K562 (cell line): Measurements from ENCODE around the gene CDK4. TPM values are rescaled to one million over a fixed set of nuclear protein-coding genes. Genes with fewer than 3 reads are reported as not detected.

Experiments used
- CBFB ChIP-seq: sonication (generic); formaldehyde crosslinking; IDR thresholded peaks from 2 replicates; pipeline ENCODE4 v1.4.0; 2020; ENCODE audit warnings: mild to moderate bottlenecking, missing genetic modification reagents
- CBX1 ChIP-seq: sonication (generic); IDR thresholded peaks from 2 replicates; pipeline ENCODE4 v1.6.1; 2016; ENCODE audit warnings: antibody characterized with exemption, low read depth, mild to moderate bottlenecking
- CREB1 ChIP-seq, 2 experiments: sonication (generic) in 1 of 2; formaldehyde crosslinking in 1 of 2; IDR thresholded peaks; 2 replicates each; pipeline versions ENCODE4 v1.6.1 to v1.8.0; 2012 to 2022; ENCODE audit warnings: inconsistent platforms in 1 of 2, mild to moderate bottlenecking in 1 of 2, missing genetic modification reagents in 1 of 2, moderate library complexity in 1 of 2
- CSDE1 ChIP-seq, 2 experiments: fragments of 450-650 bp; IDR thresholded peaks; 2 replicates each; pipeline ENCODE4 v1.6.1; 2016; ENCODE audit warnings: mild to moderate bottlenecking in 1 of 2
- DNMT1 ChIP-seq: fragments of 450-650 bp; IDR thresholded peaks from 2 replicates; pipeline ENCODE4 v1.6.1; 2016; ENCODE audit warnings: antibody characterized with exemption, mild to moderate bottlenecking
- FOXJ3 ChIP-seq: sonication (generic); formaldehyde crosslinking; IDR thresholded peaks from 2 replicates; pipeline ENCODE4 v1.4.0; 2020; ENCODE audit warnings: mild to moderate bottlenecking, missing genetic modification reagents
- HDAC3 ChIP-seq: fragments of 450-650 bp; IDR thresholded peaks from 2 replicates; pipeline ENCODE4 v1.6.1; 2018; ENCODE audit warnings: borderline replicate concordance, mild to moderate bottlenecking, moderate library complexity; ENCODE audit not compliant: partially characterized antibody
- HMGN3 ChIP-seq: IDR thresholded peaks from 2 replicates; pipeline ENCODE4 v1.6.1; 2011; ENCODE audit warnings: borderline replicate concordance, low read depth, mild to moderate bottlenecking, mixed read lengths, low read length; ENCODE audit not compliant: insufficient read length; ENCODE audit errors: extremely low read depth
- KLF16 ChIP-seq: IDR thresholded peaks from 2 replicates; pipeline ENCODE4 v1.6.1; 2016; ENCODE audit warnings: antibody characterized with exemption
- MBD2 ChIP-seq: sonication (generic); IDR thresholded peaks from 2 replicates; pipeline ENCODE4 v1.6.1; 2016; ENCODE audit warnings: low read depth, borderline replicate concordance
- MECOM ChIP-seq: fragments of 250-450 bp; sonication (Bioruptor Pico); IDR thresholded peaks from 2 replicates; pipeline ENCODE4 v1.8.0; 2022; ENCODE audit warnings: inconsistent platforms
- NBN ChIP-seq: fragments of 450-650 bp; IDR thresholded peaks from 2 replicates; pipeline ENCODE4 v1.6.1; 2016; ENCODE audit warnings: low read depth, mild to moderate bottlenecking
- PHF20 ChIP-seq: fragments of 450-650 bp; IDR thresholded peaks from 2 replicates; pipeline ENCODE4 v1.6.1; 2018; ENCODE audit not compliant: partially characterized antibody
- RAD21 ChIP-seq, 2 experiments: fragments of 250-450 bp in 1 of 2; fragments of 450-650 bp in 1 of 2; sonication (Bioruptor Pico) in 1 of 2; formaldehyde crosslinking in 1 of 2; IDR thresholded peaks in 1 of 2; conservative IDR thresholded peaks in 1 of 2; 2 replicates each; pipeline versions ENCODE4 v1.4.0 to v1.8.0; 2020 to 2022; ENCODE audit warnings: mild to moderate bottlenecking in 2 of 2, moderate library complexity in 1 of 2
- SRSF9 ChIP-seq: fragments of 200-400 bp; formaldehyde crosslinking; IDR thresholded peaks from 2 replicates; pipeline ENCODE4 v1.6.1; 2017; ENCODE audit warnings: low read depth, low read length, borderline replicate concordance
- TAF1 ChIP-seq: IDR thresholded peaks from 2 replicates; pipeline ENCODE4 v1.6.1; 2011; ENCODE audit warnings: mild to moderate bottlenecking, low read length, moderate library complexity; ENCODE audit not compliant: insufficient read depth, control insufficient read depth, severe bottlenecking; ENCODE audit errors: extremely low read depth
- TARDBP ChIP-seq: fragments of 450-650 bp; IDR thresholded peaks from 2 replicates; pipeline ENCODE4 v1.6.1; 2016
- U2AF2 ChIP-seq: fragments of 200-400 bp; formaldehyde crosslinking; optimal IDR thresholded peaks from 2 replicates; pipeline ENCODE3; 2017; ENCODE audit warnings: low read depth, mild to moderate bottlenecking, low read length
- WHSC1 ChIP-seq: IDR thresholded peaks from one replicate; pipeline ENCODE4 v1.6.1; 2012; ENCODE audit warnings: low read length, control low read depth, inconsistent platforms
- ZNF3 ChIP-seq: fragments of 250-450 bp; sonication (Bioruptor Pico); IDR thresholded peaks from 2 replicates; pipeline ENCODE4 v1.5.0; 2021; ENCODE audit warnings: mild to moderate bottlenecking, moderate library complexity
- ZNF584 ChIP-seq: fragments of 200-800 bp; sonication (Bioruptor generic); IDR thresholded peaks from 2 replicates; pipeline ENCODE4 v1.6.1; 2016; ENCODE audit warnings: low read depth, mild to moderate bottlenecking, missing genetic modification characterization, missing compliant biosample characterization
- ZNF644 ChIP-seq: fragments of 200-800 bp; sonication (Bioruptor generic); IDR thresholded peaks from 2 replicates; pipeline ENCODE4 v1.6.1; 2016; ENCODE audit warnings: low read depth, missing genetic modification characterization, missing compliant biosample characterization
- ZNF79 ChIP-seq: fragments of 250-450 bp; sonication (Bioruptor Pico); IDR thresholded peaks from 2 replicates; pipeline ENCODE4 v1.4.0; 2020; ENCODE audit warnings: low read depth, mild to moderate bottlenecking, moderate library complexity
- polyA plus RNA-seq, 8 experiments: library from polyadenylated mRNA; depleted of rRNA in 4 of 8; stranded (reverse) in 5 of 8; unstranded in 3 of 8; fragments of >200 nt; fragmentation: Nextera tagmentation in 2 of 8; fragmentation: Illumina TruSeq in 1 of 8; extraction: Ambion mirVana in 2 of 8; extraction: Trizol in 1 of 8; gene quantifications; 2 replicates each; pipeline versions ENCODE4 v1.2.1 to v1.2.3, GENCODE V29; 2011 to 2014; ENCODE audit warnings: inconsistent platforms in 1 of 8, missing spikeins in 1 of 8
- total RNA-seq, 7 experiments: library from RNA; depleted of rRNA in 6 of 7; stranded (reverse); fragments of >200 nt in 6 of 7; fragmentation: Illumina TruSeq in 2 of 7; extraction: Trizol in 2 of 7; gene quantifications; 2 replicates each; pipeline versions ENCODE4 v1.2.1 to v1.2.3, GENCODE V29; 2011 to 2021; ENCODE audit warnings: low replicate concordance in 1 of 7
- TF ChIP-seq, protein P1 (sequence below): sonication (generic); formaldehyde crosslinking; IDR thresholded peaks from 2 replicates; pipeline ENCODE4 v1.9.0; 2022; ENCODE audit warnings: mild to moderate bottlenecking, missing genetic modification reagents
- TF ChIP-seq, protein P2 (sequence below), 2 experiments: fragments of 450-650 bp; IDR thresholded peaks; 2 replicates each; pipeline ENCODE4 v1.6.1; 2016
- TF ChIP-seq, protein P3 (sequence below): sonication (generic); formaldehyde crosslinking; IDR thresholded peaks from 2 replicates; pipeline ENCODE4 v1.9.0; 2022; ENCODE audit warnings: mild to moderate bottlenecking, missing genetic modification reagents

CDK4 gene
- total and polyA plus RNA-seq, 9 of the 15 experiments (the other 6 are each of a cell fraction or from before 2014, with no cell fraction given) = 37.8 to 436 (median 238) TPM

DNA sequence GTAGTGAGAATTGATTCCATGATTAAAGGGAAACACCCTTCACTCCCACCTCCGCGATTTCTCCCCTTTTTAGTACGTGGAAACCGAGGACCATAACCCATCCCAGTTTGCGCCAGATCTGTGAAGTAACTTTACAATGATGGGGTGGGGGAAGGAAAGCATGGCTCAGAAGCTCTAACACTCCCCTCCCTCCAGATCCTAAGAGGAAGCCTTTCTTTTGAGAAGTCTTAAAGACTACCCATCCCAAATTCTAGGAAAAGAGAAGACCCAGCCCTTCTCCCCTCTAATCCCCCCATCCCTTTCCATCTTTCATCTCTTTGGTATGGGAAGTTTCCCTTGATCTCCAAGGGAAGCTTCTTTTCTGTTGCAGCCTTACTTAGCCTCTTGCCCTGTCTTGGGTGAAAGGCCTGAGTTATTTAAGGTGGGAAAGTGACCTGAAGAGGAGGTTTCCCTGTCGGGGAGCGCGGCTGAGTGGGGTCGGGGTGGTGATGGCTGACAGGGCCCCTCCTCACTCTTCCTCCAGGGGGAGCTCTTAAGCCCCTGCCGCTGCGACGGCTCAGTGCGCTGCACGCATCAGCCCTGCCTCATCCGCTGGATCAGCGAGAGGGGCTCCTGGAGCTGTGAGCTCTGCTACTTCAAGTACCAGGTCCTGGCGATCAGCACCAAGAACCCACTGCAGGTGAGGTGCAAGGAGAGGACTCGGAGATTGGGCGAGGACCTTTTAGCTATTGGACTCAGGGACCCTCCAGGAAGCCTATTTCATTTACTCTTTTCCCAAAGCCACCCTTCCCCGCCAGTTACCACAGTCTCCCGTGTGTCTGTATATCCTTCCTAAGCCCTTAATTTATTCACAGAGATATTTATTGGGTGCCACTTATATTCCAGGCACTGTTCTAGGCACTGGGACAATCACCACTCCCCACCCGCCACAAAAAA is 4.6 kb upstream of the CDK4 start (continued):
- no peak for TF ChIP-seq MECOM (CRISPR knock-in tag)
- TF ChIP-seq RAD21 (CRISPR knock-in tag; conservative IDR thresholded peaks at IDR 0.05 in 1 of 2, IDR thresholded peaks at IDR 0.05 in 1 of 2) = peak; percentile 38 to 64
- no peak for TF ChIP-seq ZNF79 (CRISPR knock-in tag)
- TF ChIP-seq TARDBP = no peak
- TF ChIP-seq CSDE1 (IDR thresholded peaks at IDR 0.05) = no peak
- no peak; the same call in 1 of the 2 replicates for TF ChIP-seq CREB1 (IDR thresholded peaks at IDR 0.05)
- peak; percentile 53 for TF ChIP-seq CREB1 (CRISPR knock-in tag; IDR thresholded peaks at IDR 0.05)
- no peak for TF ChIP-seq ZNF644 (tag)
- TF ChIP-seq HDAC3 = no peak
- no peak for TF ChIP-seq SRSF9
- TF ChIP-seq CBFB = no peak
- TF ChIP-seq ZNF3 (CRISPR knock-in tag) = no peak
- TF ChIP-seq DNMT1 = no peak
- no peak for TF ChIP-seq U2AF2
- TF ChIP-seq NBN = peak; percentile 44; the same call in 1 of the 2 replicates
- TF ChIP-seq, protein P1, sequence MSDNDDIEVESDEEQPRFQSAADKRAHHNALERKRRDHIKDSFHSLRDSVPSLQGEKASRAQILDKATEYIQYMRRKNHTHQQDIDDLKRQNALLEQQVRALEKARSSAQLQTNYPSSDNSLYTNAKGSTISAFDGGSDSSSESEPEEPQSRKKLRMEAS (CRISPR knock-in tag) = no peak
- TF ChIP-seq ZNF584 = no peak
- TF ChIP-seq WHSC1 = no peak
- TF ChIP-seq KLF16 = 0 out of 2 replicates have a peak, but pooled peaks have one; percentile 36
- no peak for TF ChIP-seq PHF20
- no peak for TF ChIP-seq MBD2
- no peak for TF ChIP-seq HMGN3
- TF ChIP-seq, protein P2, sequence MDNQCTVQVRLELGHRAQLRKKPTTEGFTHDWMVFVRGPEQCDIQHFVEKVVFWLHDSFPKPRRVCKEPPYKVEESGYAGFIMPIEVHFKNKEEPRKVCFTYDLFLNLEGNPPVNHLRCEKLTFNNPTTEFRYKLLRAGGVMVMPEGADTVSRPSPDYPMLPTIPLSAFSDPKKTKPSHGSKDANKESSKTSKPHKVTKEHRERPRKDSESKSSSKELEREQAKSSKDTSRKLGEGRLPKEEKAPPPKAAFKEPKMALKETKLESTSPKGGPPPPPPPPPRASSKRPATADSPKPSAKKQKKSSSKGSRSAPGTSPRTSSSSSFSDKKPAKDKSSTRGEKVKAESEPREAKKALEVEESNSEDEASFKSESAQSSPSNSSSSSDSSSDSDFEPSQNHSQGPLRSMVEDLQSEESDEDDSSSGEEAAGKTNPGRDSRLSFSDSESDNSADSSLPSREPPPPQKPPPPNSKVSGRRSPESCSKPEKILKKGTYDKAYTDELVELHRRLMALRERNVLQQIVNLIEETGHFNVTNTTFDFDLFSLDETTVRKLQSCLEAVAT (IDR thresholded peaks at IDR 0.05) = no peak
- TF ChIP-seq CBX1 = no peak
- TF ChIP-seq FOXJ3 (CRISPR knock-in tag) = no peak
- no peak for TF ChIP-seq TAF1
- TF ChIP-seq, protein P3, sequence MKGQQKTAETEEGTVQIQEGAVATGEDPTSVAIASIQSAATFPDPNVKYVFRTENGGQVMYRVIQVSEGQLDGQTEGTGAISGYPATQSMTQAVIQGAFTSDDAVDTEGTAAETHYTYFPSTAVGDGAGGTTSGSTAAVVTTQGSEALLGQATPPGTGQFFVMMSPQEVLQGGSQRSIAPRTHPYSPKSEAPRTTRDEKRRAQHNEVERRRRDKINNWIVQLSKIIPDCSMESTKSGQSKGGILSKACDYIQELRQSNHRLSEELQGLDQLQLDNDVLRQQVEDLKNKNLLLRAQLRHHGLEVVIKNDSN (CRISPR knock-in tag) = no peak
